ENCODE results near the gene TRUB2. TPM values are rescaled to one million over a fixed set of nuclear protein-coding genes. Genes with fewer than 3 reads are reported as not detected.

The TRUB2 gene
- total and polyA plus RNA-seq, 2 of the 8 experiments (the other 6 are each of a cell fraction or from before 2014, with no cell fraction given), result 20.7 to 37.8 TPM

DNA sequence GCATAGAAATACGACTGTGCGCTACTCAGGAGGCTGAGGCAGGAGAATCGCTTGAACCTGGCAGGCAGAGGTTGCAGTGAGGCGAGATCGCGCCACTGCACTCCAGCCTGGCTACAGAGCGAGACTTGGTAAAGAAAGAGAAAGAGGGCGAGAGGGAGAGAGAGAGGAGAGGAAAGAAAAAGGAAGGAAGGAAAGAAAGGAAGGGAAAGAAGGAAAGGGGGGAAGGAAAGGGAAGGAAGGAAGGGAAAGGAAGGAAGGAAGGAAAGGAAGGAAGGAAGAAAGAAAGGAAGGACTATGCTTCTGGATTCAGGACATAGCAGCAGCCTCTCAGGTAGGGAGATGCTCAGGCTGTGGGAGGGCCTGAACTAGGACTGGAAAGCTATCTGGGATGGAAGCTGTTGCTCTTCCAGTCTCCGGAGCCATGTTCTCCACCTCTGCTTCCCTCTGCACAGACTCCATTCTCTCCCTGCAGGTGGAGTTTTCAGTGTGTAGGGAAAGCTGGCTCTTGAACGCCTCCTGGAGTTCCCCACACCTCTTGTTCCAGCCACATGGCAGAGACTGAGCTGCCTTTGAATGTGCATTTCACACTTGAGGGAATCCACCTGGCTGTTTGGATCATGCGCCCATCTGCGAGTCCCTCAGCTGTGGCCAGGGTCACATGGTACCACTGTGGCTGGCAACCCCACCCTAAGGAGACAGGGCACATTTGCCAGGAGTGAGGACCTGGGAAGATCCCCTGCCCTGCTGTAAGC lies 37.0 kb downstream of the TRUB2 start:
- Histone ChIP-seq H4K91ac (replicated peaks; ENCODE audit: insufficient read length, low read length) (no peak overlapping the region), H2BK120ac (replicated peaks; ENCODE audit: low read depth, low read length) (no peak overlapping the region), H2BK15ac (ENCODE audit: low read length) (no peak overlapping the region), H3K23ac (ENCODE audit: insufficient read length) (no peak overlapping the region), H2BK12ac (ENCODE audit: low read depth, low read length) (no peak overlapping the region), H4K5ac (ENCODE audit: insufficient read length, low read depth, low read length) (no peak overlapping the region), H3K4me1 (replicated peaks in 1 of 4; ENCODE audit: control insufficient read depth in 3 of 4, insufficient read depth in 4 of 4, low read length in 3 of 4) (no peaks in the 10 kb centered on the region), H3K9me3 (ENCODE audit: insufficient read depth in 2 of 2, low read depth in 1 of 2, low read length in 1 of 2) (no peaks in the 10 kb centered on the region), H3K79me1 (ENCODE audit: low read depth, low read length) (no peaks in the 10 kb centered on the region), H3K18ac (ENCODE audit: extremely low read depth, low read length) (no peak overlapping the region), H3K27ac (ENCODE audit: low read depth, low read length) (no peak overlapping the region), H3K36me3 (ENCODE audit: control insufficient read depth in 2 of 4, insufficient read depth in 4 of 4, low read length in 3 of 4) (peaks cover 0 to 12% (median 4%) of the 10 kb centered on the region in 4 experiments; a peak in 5 of 8 replicates), H4K8ac (ENCODE audit: extremely low read depth, insufficient read depth, low read length) (no peak overlapping the region), H4K20me1 (replicated peaks in 1 of 2; ENCODE audit: control insufficient read depth in 1 of 2, insufficient read depth in 2 of 2, low read length in 2 of 2) (peaks cover 0 to 1% of the 10 kb centered on the region in 2 experiments), H3K56ac (replicated peaks; ENCODE audit: insufficient read length, low read depth, low read length) (no peak overlapping the region), H3K27me3 (replicated peaks in 1 of 4; ENCODE audit: control insufficient read depth in 3 of 4, extremely low read depth in 1 of 4, insufficient read depth in 3 of 4, low read length in 3 of 4) (no peaks in the 10 kb centered on the region), H3K4ac (replicated peaks; ENCODE audit: insufficient read length, low read depth, low read length) (no peak overlapping the region), H3K79me2 (ENCODE audit: control insufficient read depth in 1 of 2, insufficient read depth in 2 of 2, low read length in 2 of 2) (no peaks in the 10 kb centered on the region), H2BK20ac (ENCODE audit: low read length) (no peak overlapping the region), H2AK5ac (ENCODE audit: low read depth, low read length) (no peak overlapping the region), H3K4me3 (ENCODE audit: extremely low read depth in 1 of 4, insufficient read depth in 2 of 4, low read depth in 3 of 4, low read length in 4 of 4) (no peak overlapping the region), H3K14ac (ENCODE audit: insufficient read length) (no peak overlapping the region), H3K23me2 (ENCODE audit: low read depth, low read length) (no peaks in the 10 kb centered on the region; the same call in 1 of the 2 replicates), H3K9ac (replicated peaks in 1 of 4; ENCODE audit: extremely low read depth in 1 of 4, low read depth in 3 of 4, low read length in 3 of 4) (no peak overlapping the region), H3K4me2 (ENCODE audit: insufficient read depth in 1 of 2, low read depth in 2 of 2, low read length in 2 of 2) (no peak overlapping the region), H2BK5ac (ENCODE audit: low read depth, low read length) (no peak overlapping the region), H2AFZ (ENCODE audit: low read length) (no peak overlapping the region)
- FAIRE-seq (no peak), DNase-seq (ENCODE audit: low read depth in 1 of 2, low spot score in 2 of 2) (no peak)
- TF ChIP-seq CBX8 (IDR thresholded peaks at IDR 0.05; ENCODE audit: borderline replicate concordance, low read depth, low read length) (no peak), ZNF274 (IDR thresholded peaks at IDR 0.05; ENCODE audit: borderline replicate concordance, extremely low read depth, low read length) (no peak), YY1 (IDR thresholded peaks at IDR 0.05; ENCODE audit: low read depth, low read length) (no peak), RBBP5 (IDR thresholded peaks at IDR 0.05; ENCODE audit: borderline replicate concordance, low read depth, low read length) (no peak), EGR1 (IDR thresholded peaks at IDR 0.05; ENCODE audit: borderline replicate concordance, low read depth, low read length) (no peak), HDAC2 (IDR thresholded peaks at IDR 0.05; ENCODE audit: borderline replicate concordance in 1 of 2, low read depth in 2 of 2, low read length in 2 of 2) (no peak), CHD2 (IDR thresholded peaks at IDR 0.05; ENCODE audit: low read length) (no peak)
- TF ChIP-seq, protein P1, sequence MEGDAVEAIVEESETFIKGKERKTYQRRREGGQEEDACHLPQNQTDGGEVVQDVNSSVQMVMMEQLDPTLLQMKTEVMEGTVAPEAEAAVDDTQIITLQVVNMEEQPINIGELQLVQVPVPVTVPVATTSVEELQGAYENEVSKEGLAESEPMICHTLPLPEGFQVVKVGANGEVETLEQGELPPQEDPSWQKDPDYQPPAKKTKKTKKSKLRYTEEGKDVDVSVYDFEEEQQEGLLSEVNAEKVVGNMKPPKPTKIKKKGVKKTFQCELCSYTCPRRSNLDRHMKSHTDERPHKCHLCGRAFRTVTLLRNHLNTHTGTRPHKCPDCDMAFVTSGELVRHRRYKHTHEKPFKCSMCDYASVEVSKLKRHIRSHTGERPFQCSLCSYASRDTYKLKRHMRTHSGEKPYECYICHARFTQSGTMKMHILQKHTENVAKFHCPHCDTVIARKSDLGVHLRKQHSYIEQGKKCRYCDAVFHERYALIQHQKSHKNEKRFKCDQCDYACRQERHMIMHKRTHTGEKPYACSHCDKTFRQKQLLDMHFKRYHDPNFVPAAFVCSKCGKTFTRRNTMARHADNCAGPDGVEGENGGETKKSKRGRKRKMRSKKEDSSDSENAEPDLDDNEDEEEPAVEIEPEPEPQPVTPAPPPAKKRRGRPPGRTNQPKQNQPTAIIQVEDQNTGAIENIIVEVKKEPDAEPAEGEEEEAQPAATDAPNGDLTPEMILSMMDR (IDR thresholded peaks at IDR 0.05; ENCODE audit: control extremely low read depth in 1 of 3, insufficient read depth in 1 of 3, low read depth in 1 of 3, low read length in 3 of 3), result peak in 1 of 3 experiments; percentile 8; a peak in 1 of 4 replicates
- ChIA-PET POLR2A (ENCODE audit: partially characterized antibody) (interaction anchor here (0.6 to 1.8 kb wide), 6 partner anchors 9 to 120 kb away, joined by 3 to 9 read pairs (median 4); partner anchors contain the start of genes GOLGA2 and SWI5), CTCF (ENCODE audit: partially characterized antibody) (interaction anchor here (0.7 to 2.3 kb wide), 6 partner anchors 10 to 56 kb away, joined by 3 to 19 read pairs (median 3); no protein-coding TSS in a partner anchor)
- WGBS, 2 experiments (ENCODE audit: extremely low coverage in 1 of 2, insufficient coverage in 1 of 2, insufficient read length in 1 of 2, insufficient replicate concordance in 2 of 2, low coverage in 1 of 2, low lambda C conversion rate in 2 of 2, missing lambda C conversion rate in 1 of 2), result 94% methylated on average over 9 of the region's 12 CpGs; no CpG with 5 or more reads in 1 of the 2 experiments
